Calu3 (cell line): ENCODE data around the gene SMC6. TPM values are rescaled to one million over a fixed set of nuclear protein-coding genes. Genes with fewer than 3 reads are reported as not detected.

Experiments
- BruUV-seq: library from RNA; stranded (reverse); fragments of 400-500 nt; replicated peaks from 2 replicates; lab custom pipeline; 2021; lab: Mats Ljungman, UMichigan
- CTCF ChIA-PET: fragments of 300-600 bp; sonication (Branson Sonifier 250); formaldehyde crosslinking; loops from one replicate; lab custom pipeline; 2022; ENCODE audit warnings: antibody characterized with exemption; lab: Charles Lee
- DNase-seq: peaks from one replicate; pipeline ENCODE4 v3.0.0; 2022
- H3K27ac Mint-ChIP-seq: one replicate; pipeline ENCODE4 v1.8.0; 2022; ENCODE audit warnings: mixed read lengths; ENCODE audit not compliant: unreplicated experiment
- H3K27me3 Mint-ChIP-seq: one replicate; pipeline ENCODE4 v1.8.0; 2022; ENCODE audit warnings: mixed read lengths; ENCODE audit not compliant: unreplicated experiment
- H3K36me3 Mint-ChIP-seq: one replicate; pipeline ENCODE4 v1.8.0; 2022; ENCODE audit warnings: mild to moderate bottlenecking, moderate library complexity, mixed read lengths; ENCODE audit not compliant: insufficient read depth, unreplicated experiment
- H3K4me1 Mint-ChIP-seq: one replicate; pipeline ENCODE4 v1.8.0; 2022; ENCODE audit warnings: mild to moderate bottlenecking, low read depth, mixed read lengths; ENCODE audit not compliant: unreplicated experiment
- H3K4me3 Mint-ChIP-seq: one replicate; pipeline ENCODE4 v1.8.0; 2022; ENCODE audit warnings: mild to moderate bottlenecking, low read depth, moderate library complexity, mixed read lengths; ENCODE audit not compliant: unreplicated experiment
- H3K9me3 Mint-ChIP-seq: one replicate; pipeline ENCODE4 v1.8.0; 2022; ENCODE audit warnings: low read depth, mixed read lengths; ENCODE audit not compliant: unreplicated experiment
- CTCF ChIP-seq: fragments of 200-600 bp; IDR thresholded peaks from one replicate; pipeline ENCODE4 v1.8.0; 2022; ENCODE audit warnings: antibody characterized with exemption; ENCODE audit not compliant: unreplicated experiment
- intact Hi-C: fragments of 100-400 bp; cut with micrococcal nuclease; formaldehyde crosslinking; loops from one replicate; pipeline ENCODE4 v1.10.0; 2022; ENCODE audit not compliant: unreplicated experiment
- total RNA-seq: library from RNA; stranded (reverse); gene quantifications from 2 replicates; pipeline ENCODE4 v1.2.3, GENCODE V29; 2022

The SMC6 gene
- total RNA-seq, 1 experiment from 2014 or later: 31.6 TPM

GRCh38 chr2:17689010-17689409 is 64.6 kb downstream of the SMC6 start:
- BruUV-seq: no TSS peak
- Mint-ChIP-seq H3K4me3 (no peak overlapping the region), H3K36me3 (peaks cover 4% of the 10 kb centered on the region), H3K27me3 (no peaks in the 10 kb centered on the region), H3K4me1 (no peaks in the 10 kb centered on the region), H3K9me3 (no peaks in the 10 kb centered on the region), H3K27ac (no peak overlapping the region)
- CTCF ChIA-PET: no interaction called here
- TF ChIP-seq CTCF: no peak
- no peak for DNase-seq
- intact Hi-C loops: no loop called here

- BruUV-seq: no TSS peak
- intact Hi-C loops: no loop called here
- no peaks in the 10 kb centered on the region for H3K36me3 Mint-ChIP-seq
- H3K27ac Mint-ChIP-seq: no peak overlapping the region
- H3K4me3 Mint-ChIP-seq: no peak overlapping the region
- CTCF ChIA-PET: no interaction called here
- no peaks in the 10 kb centered on the region for H3K9me3 Mint-ChIP-seq
- H3K27me3 Mint-ChIP-seq: no peaks in the 10 kb centered on the region
- TF ChIP-seq CTCF: no peak
- DNase-seq: no peak
- no peaks in the 10 kb centered on the region for H3K4me1 Mint-ChIP-seq
Measured at GRCh38 chr2:17688600-17688999, 65.0 kb downstream of the SMC6 start.

GRCh38 chr2:17683981-17684380 is 69.6 kb downstream of the SMC6 start:
- Mint-ChIP-seq H3K4me3 (no peak overlapping the region), H3K9me3 (no peaks in the 10 kb centered on the region), H3K4me1 (no peaks in the 10 kb centered on the region), H3K27ac (no peak overlapping the region), H3K27me3 (no peaks in the 10 kb centered on the region), H3K36me3 (peaks cover 8% of the 10 kb centered on the region)
- no TSS peak for BruUV-seq
- intact Hi-C loops: no loop called here
- CTCF ChIA-PET: no interaction called here
- DNase-seq: no peak
- no peak for TF ChIP-seq CTCF

- H3K36me3 Mint-ChIP-seq: peaks cover 8% of the 10 kb centered on the region
- CTCF ChIA-PET: interaction anchor here (1.0 to 1.5 kb wide), 2 partner anchors 10 to 11 kb away, joined by 3 read pairs; no protein-coding TSS in a partner anchor
- DNase-seq: no peak
Measured at GRCh38 chr2:17682098-17682857, 71.3 kb downstream of the SMC6 start.

More at GRCh38 chr2:17682098-17682857, 71.3 kb downstream of the SMC6 start:
- intact Hi-C loops: no loop called here
- Mint-ChIP-seq H3K4me1 (no peaks in the 10 kb centered on the region), H3K9me3 (no peaks in the 10 kb centered on the region), H3K27ac (no peak overlapping the region), H3K4me3 (no peak overlapping the region), H3K27me3 (no peaks in the 10 kb centered on the region)
- BruUV-seq: no TSS peak
- no peak for TF ChIP-seq CTCF
